ENCODE results near the gene ING4. TPM values are rescaled to one million over a fixed set of nuclear protein-coding genes. Genes with fewer than 3 reads are reported as not detected.

Gene ING4
- total RNA-seq, 1 donor from 2014 or later, result 58.1 TPM

GRCh38 chr12:6640497-6640896 lies 22.4 kb downstream of the ING4 start:
- Mint-ChIP-seq H3K4me1 (ENCODE audit: unreplicated experiment) (peaks cover 4% of the 10 kb centered on the region), H3K36me3 (peaks cover 16% of the 10 kb centered on the region), H3K9me3 (peaks cover 6% of the 10 kb centered on the region), H3K4me3 (no peak overlapping the region), H3K27me3 (peaks cover 44% of the 10 kb centered on the region), H3K27ac (no peak overlapping the region)
- no peak for TF ChIP-seq CTCF (conservative IDR thresholded peaks at IDR 0.05)
- no peak for DNase-seq (ENCODE audit: extremely low spot score, unreplicated experiment)

GRCh38 chr12:6639151-6639801 lies 23.6 kb downstream of the ING4 start:
- no peak overlapping the region for H3K27ac Mint-ChIP-seq
- peaks cover 36% of the 10 kb centered on the region for H3K27me3 Mint-ChIP-seq

GRCh38 chr12:6638305-6638704 lies 24.6 kb downstream of the ING4 start:
- H3K27ac Mint-ChIP-seq, result no peak overlapping the region
- peaks cover 4% of the 10 kb centered on the region for H3K4me1 Mint-ChIP-seq (ENCODE audit: unreplicated experiment)

More at GRCh38 chr12:6639151-6639801, 23.6 kb downstream of the ING4 start:
- H3K9me3 Mint-ChIP-seq, result peaks cover 3% of the 10 kb centered on the region
- no peak for TF ChIP-seq CTCF (conservative IDR thresholded peaks at IDR 0.05)
- DNase-seq (ENCODE audit: extremely low spot score, unreplicated experiment), result no peak
- H3K36me3 Mint-ChIP-seq, result peaks cover 7% of the 10 kb centered on the region
- peaks cover 4% of the 10 kb centered on the region for H3K4me1 Mint-ChIP-seq (ENCODE audit: unreplicated experiment)
- no peak overlapping the region for H3K4me3 Mint-ChIP-seq

GRCh38 chr12:6635856-6636531 lies 26.9 kb downstream of the ING4 start, which contains the start of gene LPAR5:
LPAR5 (minus strand) TSS chr12:6635959; CDS start chr12:6621248, 14,711 bp downstream.
- no peaks in the 10 kb centered on the region for H3K36me3 Mint-ChIP-seq
- peak within 1 kb of the TSS; percentile 86 for H3K4me3 Mint-ChIP-seq
- no peak for TF ChIP-seq CTCF (conservative IDR thresholded peaks at IDR 0.05)
- peak within 1 kb of the TSS; percentile 93 for H3K27ac Mint-ChIP-seq
- no peaks in the 10 kb centered on the region for H3K9me3 Mint-ChIP-seq
- no peak for DNase-seq (ENCODE audit: extremely low spot score, unreplicated experiment)
- peaks cover 16% of the 10 kb centered on the region for H3K27me3 Mint-ChIP-seq
- peaks cover 15% of the 10 kb centered on the region for H3K4me1 Mint-ChIP-seq (ENCODE audit: unreplicated experiment)

More at GRCh38 chr12:6638305-6638704, 24.6 kb downstream of the ING4 start:
- DNase-seq (ENCODE audit: extremely low spot score, unreplicated experiment), result no peak
- H3K4me3 Mint-ChIP-seq, result no peak overlapping the region
- peaks cover 34% of the 10 kb centered on the region for H3K27me3 Mint-ChIP-seq
- TF ChIP-seq CTCF (conservative IDR thresholded peaks at IDR 0.05), result no peak
- no peaks in the 10 kb centered on the region for H3K9me3 Mint-ChIP-seq
- no peaks in the 10 kb centered on the region for H3K36me3 Mint-ChIP-seq

GRCh38 chr12:6635375-6635855 lies 27.5 kb downstream of the ING4 start:
- no peaks in the 10 kb centered on the region for H3K9me3 Mint-ChIP-seq
- H3K36me3 Mint-ChIP-seq, result no peaks in the 10 kb centered on the region
- peaks cover 11% of the 10 kb centered on the region for H3K27me3 Mint-ChIP-seq
- no peak for TF ChIP-seq CTCF (conservative IDR thresholded peaks at IDR 0.05)
- no peak for DNase-seq (ENCODE audit: extremely low spot score, unreplicated experiment)
- H3K27ac Mint-ChIP-seq, result peak overlapping the region; percentile 93
- peaks cover 15% of the 10 kb centered on the region for H3K4me1 Mint-ChIP-seq (ENCODE audit: unreplicated experiment)
- peak overlapping the region; percentile 86 for H3K4me3 Mint-ChIP-seq

All from type B pancreatic cell (in vitro differentiated cells).